MM.1S (cell line): ENCODE measurements around the gene ZNF469.

Experiments
- DNase-seq: peaks from one replicate; pipeline ENCODE4 v3.0.0-alpha.2; 2015
- H2AFZ ChIP-seq: fragments of 300-600 bp; sonication (generic); 2 replicates; pipeline ENCODE4 v1.6.0; 2016; ENCODE audit warnings: antibody characterized with exemption, low read length
- H3F3A ChIP-seq: fragments of 300-600 bp; sonication (generic); 2 replicates; pipeline ENCODE4 v1.6.1; 2016; ENCODE audit warnings: mild to moderate bottlenecking, antibody characterized with exemption, low read length, moderate library complexity, mixed read lengths; ENCODE audit not compliant: insufficient read depth
- H3K27ac ChIP-seq: fragments of 300-600 bp; sonication (generic); 2 replicates; pipeline ENCODE4 v1.5.1; 2016; ENCODE audit warnings: mild to moderate bottlenecking, low read length
- H3K27me3 ChIP-seq: fragments of 300-600 bp; sonication (generic); replicated peaks from 2 replicates; pipeline ENCODE4 v1.6.0; 2016; ENCODE audit warnings: low read length; ENCODE audit not compliant: insufficient read depth
- H3K36me3 ChIP-seq: fragments of 300-600 bp; sonication (generic); replicated peaks from 2 replicates; pipeline ENCODE4 v1.6.1; 2016; ENCODE audit warnings: mild to moderate bottlenecking, low read length, mixed read lengths; ENCODE audit not compliant: insufficient read depth
- H3K4me1 ChIP-seq: fragments of 300-600 bp; sonication (generic); 2 replicates; pipeline ENCODE4 v1.6.1; 2016; ENCODE audit warnings: low read length, mixed read lengths
- H3K4me2 ChIP-seq: fragments of 300-600 bp; sonication (generic); 2 replicates; pipeline ENCODE4 v1.6.0; 2016; ENCODE audit warnings: low read depth, low read length
- H3K4me3 ChIP-seq: fragments of 300-600 bp; sonication (generic); 2 replicates; pipeline ENCODE4 v1.5.1; 2016; ENCODE audit warnings: low read length, mixed read lengths
- H3K79me2 ChIP-seq: fragments of 300-600 bp; sonication (generic); 2 replicates; pipeline ENCODE4 v1.6.1; 2016; ENCODE audit warnings: mixed run types, low read length, mixed read lengths
- H3K9ac ChIP-seq: fragments of 300-600 bp; sonication (generic); 2 replicates; pipeline ENCODE4 v1.6.1; 2016; ENCODE audit warnings: low read length, mixed read lengths
- H3K9me2 ChIP-seq: fragments of 300-600 bp; sonication (generic); replicated peaks from 2 replicates; pipeline ENCODE4 v1.6.1; 2016; ENCODE audit warnings: mild to moderate bottlenecking, low read length, mixed read lengths; ENCODE audit not compliant: insufficient read depth
- H3K9me3 ChIP-seq: fragments of 300-600 bp; sonication (generic); replicated peaks from 2 replicates; pipeline ENCODE4 v1.6.1; 2016; ENCODE audit warnings: mild to moderate bottlenecking, low read length, mixed read lengths; ENCODE audit not compliant: insufficient read depth
- H4K20me1 ChIP-seq: fragments of 300-600 bp; sonication (generic); 2 replicates; pipeline ENCODE4 v1.6.1; 2016; ENCODE audit warnings: mild to moderate bottlenecking, low read length, moderate library complexity, mixed read lengths; ENCODE audit not compliant: insufficient read depth
- CTCF ChIP-seq: fragments of 300-600 bp; sonication (generic); IDR thresholded peaks from 2 replicates; pipeline ENCODE4 v1.5.1; 2016; ENCODE audit warnings: antibody characterized with exemption, low read length, mixed read lengths
- EZH2 ChIP-seq: fragments of 300-600 bp; sonication (generic); optimal IDR thresholded peaks from 2 replicates; pipeline ENCODE3; 2017; ENCODE audit warnings: low read depth, mild to moderate bottlenecking, antibody characterized with exemption, low read length, mixed read lengths
- EZH2phosphoT487 ChIP-seq: fragments of 300-600 bp; sonication (generic); IDR thresholded peaks from 2 replicates; pipeline ENCODE4 v1.6.1; 2018; ENCODE audit warnings: antibody characterized with exemption, low read length

The ZNF469 gene

DNA sequence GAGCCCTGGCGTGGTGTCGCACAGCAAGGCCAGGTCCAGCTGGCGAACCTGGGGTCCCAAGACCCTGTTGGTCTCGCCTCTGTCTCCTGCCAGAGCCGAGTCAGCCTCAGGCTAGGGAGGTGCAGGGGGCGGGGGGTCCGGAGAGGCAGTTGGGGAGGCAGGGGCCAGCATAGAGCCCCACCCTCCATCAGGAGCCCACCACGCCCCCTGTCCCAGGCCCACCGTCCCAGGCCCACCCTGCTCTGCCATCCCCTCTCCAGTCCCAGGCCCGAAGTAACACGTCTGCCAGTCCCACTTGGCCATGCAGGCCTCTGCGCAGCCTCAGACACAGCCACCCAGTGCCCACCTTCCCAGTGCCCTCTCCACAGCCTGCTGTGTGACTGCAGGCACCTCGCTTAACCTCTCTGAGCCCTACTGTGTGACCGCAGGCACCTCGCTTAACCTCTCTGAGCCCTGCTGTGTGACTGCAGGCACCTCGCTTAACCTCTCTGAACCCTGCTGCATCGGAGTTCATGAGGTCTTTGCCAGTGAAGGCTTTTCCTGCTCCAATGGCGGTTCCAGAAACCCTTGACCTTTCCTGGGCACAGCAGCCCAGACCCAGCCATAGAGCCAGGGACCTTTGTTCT, 29.3 kb downstream of the ZNF469 start:
- H3K9me3 ChIP-seq: no peaks in the 10 kb centered on the region
- no peak overlapping the region for H3K4me2 ChIP-seq
- H3K4me3 ChIP-seq: no peak overlapping the region
- no peak for DNase-seq
- peaks cover 41% of the 10 kb centered on the region for H3K27me3 ChIP-seq
- no peak for TF ChIP-seq EZH2phosphoT487
- no peak for TF ChIP-seq EZH2
- no peak for TF ChIP-seq CTCF
- no peaks in the 10 kb centered on the region for H4K20me1 ChIP-seq
- H3K36me3 ChIP-seq: no peaks in the 10 kb centered on the region
- no peaks in the 10 kb centered on the region for H3K4me1 ChIP-seq
- H3K79me2 ChIP-seq: no peaks in the 10 kb centered on the region
- no peak overlapping the region for H3K9ac ChIP-seq
- no peaks in the 10 kb centered on the region for H3K9me2 ChIP-seq
- no peak overlapping the region for H3K27ac ChIP-seq
- H2AFZ ChIP-seq: no peak overlapping the region
- no peaks in the 10 kb centered on the region for H3F3A ChIP-seq

- peaks cover 41% of the 10 kb centered on the region for H3K27me3 ChIP-seq
- DNase-seq: no peak
- no peaks in the 10 kb centered on the region for H4K20me1 ChIP-seq
- no peak overlapping the region for H2AFZ ChIP-seq
- H3K9ac ChIP-seq: no peak overlapping the region
- no peaks in the 10 kb centered on the region for H3K36me3 ChIP-seq
- H3K4me3 ChIP-seq: no peak overlapping the region
- no peaks in the 10 kb centered on the region for H3K79me2 ChIP-seq
- no peaks in the 10 kb centered on the region for H3K4me1 ChIP-seq
- no peaks in the 10 kb centered on the region for H3K9me2 ChIP-seq
- TF ChIP-seq EZH2: no peak
- TF ChIP-seq EZH2phosphoT487: no peak
- TF ChIP-seq CTCF: no peak
- no peak overlapping the region for H3K27ac ChIP-seq
- H3K4me2 ChIP-seq: no peak overlapping the region
- H3K9me3 ChIP-seq: no peaks in the 10 kb centered on the region
- no peaks in the 10 kb centered on the region for H3F3A ChIP-seq
These were observed 30.0 kb downstream of the ZNF469 start for GRCh38 chr16:88412766-88413165.

DNA sequence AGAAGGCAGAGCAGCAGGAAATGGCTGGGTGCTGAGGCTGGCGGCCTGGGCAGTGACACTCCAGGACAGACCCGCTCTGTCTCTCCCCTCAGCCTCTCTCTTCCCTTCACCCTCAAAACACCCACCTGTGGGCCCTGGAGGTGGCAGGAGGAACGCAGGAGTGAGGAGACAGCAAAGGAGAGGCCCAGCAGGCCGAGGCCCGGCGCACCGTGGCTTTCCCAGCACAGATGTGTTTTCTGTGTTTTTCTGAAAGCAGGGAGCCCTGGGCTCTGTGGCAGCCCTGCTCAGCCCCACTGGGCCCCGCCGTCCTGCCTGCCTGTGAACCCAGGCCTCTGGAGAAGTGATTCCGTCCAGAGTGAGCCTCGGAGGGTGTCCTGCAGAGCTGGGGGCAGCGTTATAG, 30.5 kb downstream of the ZNF469 start:
- Histone ChIP-seq H3K9ac (no peak overlapping the region), H3K9me2 (no peaks in the 10 kb centered on the region), H3K4me1 (no peaks in the 10 kb centered on the region), H3K27ac (no peak overlapping the region), H3K79me2 (no peaks in the 10 kb centered on the region), H4K20me1 (no peaks in the 10 kb centered on the region), H3K4me3 (no peak overlapping the region), H3K36me3 (no peaks in the 10 kb centered on the region), H3F3A (no peaks in the 10 kb centered on the region), H2AFZ (no peak overlapping the region), H3K9me3 (no peaks in the 10 kb centered on the region), H3K4me2 (no peak overlapping the region), H3K27me3 (peaks cover 46% of the 10 kb centered on the region)
- DNase-seq: no peak
- TF ChIP-seq CTCF (no peak), EZH2 (no peak), EZH2phosphoT487 (no peak)
